ENCODE measurements around the gene TREM1. TPM values are rescaled to one million over a fixed set of nuclear protein-coding genes. Genes with fewer than 3 reads are reported as not detected.

TREM1 gene
- total and polyA plus RNA-seq, 2 donors (not counting 3 experiments of a cell fraction or from before 2014, with no cell fraction given) = not detected

DNA sequence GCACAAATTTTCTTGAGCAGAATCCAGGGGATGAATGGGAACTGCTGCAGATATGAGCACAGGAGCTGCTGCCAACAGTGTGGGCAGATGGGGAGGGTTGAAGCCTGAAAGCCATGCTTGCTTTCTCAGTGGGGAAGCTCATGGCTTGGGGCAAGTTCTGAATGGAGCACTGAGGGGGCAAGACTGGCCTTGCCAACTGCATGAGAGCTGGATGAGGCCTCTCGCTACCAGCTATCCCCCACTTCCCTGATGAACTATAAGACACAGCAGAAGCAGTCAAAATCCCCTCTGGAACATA lies 28.3 kb downstream of the TREM1 start:
- no peaks in the 10 kb centered on the region for H3K4me1 ChIP-seq (ENCODE audit: control insufficient read depth, extremely low read depth, insufficient read depth, low read length)
- no peak overlapping the region for H3K4me2 ChIP-seq (ENCODE audit: insufficient read depth, low read length)
- POLR2A ChIA-PET = no interaction called here
- FAIRE-seq (no peak), DNase-seq (ENCODE audit: low read depth, low spot score) (no peak)
- H3K4me3 ChIP-seq (replicated peaks in 1 of 3; ENCODE audit: insufficient read depth in 1 of 3, low read depth in 1 of 3, low read length in 3 of 3) = no peak overlapping the region
- CTCF ChIA-PET = interaction anchor here (1.6 kb wide), 1 partner anchor 21 kb away, joined by 3 read pairs; no protein-coding TSS in a partner anchor
- no peak overlapping the region for H2AFZ ChIP-seq (ENCODE audit: low read depth, low read length)
- H3K27ac ChIP-seq (ENCODE audit: insufficient read depth, low read depth, low read length) = no peak overlapping the region
- no TSS peak for BruUV-seq (replicated peaks)
- no peaks in the 10 kb centered on the region for H3K27me3 ChIP-seq (ENCODE audit: control insufficient read depth in 2 of 2, insufficient read depth in 2 of 2, low read length in 2 of 2)
- H4K20me1 ChIP-seq (replicated peaks; ENCODE audit: control insufficient read depth, extremely low read depth, insufficient read depth, low read length) = no peaks in the 10 kb centered on the region
- H3K9me1 ChIP-seq (replicated peaks; ENCODE audit: control insufficient read depth, extremely low read depth, insufficient read depth, low read length) = no peaks in the 10 kb centered on the region
- no peaks in the 10 kb centered on the region for H3K36me3 ChIP-seq (ENCODE audit: control insufficient read depth in 2 of 2, extremely low read depth in 1 of 2, insufficient read depth in 2 of 2, low read length in 2 of 2)
- TF ChIP-seq JUN (IDR thresholded peaks at IDR 0.05; ENCODE audit: borderline replicate concordance, insufficient read depth, insufficient read length, low read depth) (no peak), POLR2AphosphoS5 (IDR thresholded peaks at IDR 0.05; ENCODE audit: insufficient read depth, low read depth, low read length) (no peak), EZH2 (IDR thresholded peaks at IDR 0.05; ENCODE audit: borderline replicate concordance, low read depth, low read length, severe bottlenecking) (no peak), MAX (IDR thresholded peaks at IDR 0.05; ENCODE audit: insufficient read depth, insufficient read length) (no peak), GATA2 (IDR thresholded peaks at IDR 0.05; ENCODE audit: insufficient read depth, insufficient read length, low read depth, low read length) (no peak), MYC (IDR thresholded peaks at IDR 0.05; ENCODE audit: low read depth, low read length) (no peak), FOS (IDR thresholded peaks at IDR 0.05; ENCODE audit: borderline replicate concordance, insufficient read depth, low read length) (no peak), POLR2A (IDR thresholded peaks at IDR 0.05; ENCODE audit: low read depth, low read length) (no peak)
- TF ChIP-seq, protein P1, sequence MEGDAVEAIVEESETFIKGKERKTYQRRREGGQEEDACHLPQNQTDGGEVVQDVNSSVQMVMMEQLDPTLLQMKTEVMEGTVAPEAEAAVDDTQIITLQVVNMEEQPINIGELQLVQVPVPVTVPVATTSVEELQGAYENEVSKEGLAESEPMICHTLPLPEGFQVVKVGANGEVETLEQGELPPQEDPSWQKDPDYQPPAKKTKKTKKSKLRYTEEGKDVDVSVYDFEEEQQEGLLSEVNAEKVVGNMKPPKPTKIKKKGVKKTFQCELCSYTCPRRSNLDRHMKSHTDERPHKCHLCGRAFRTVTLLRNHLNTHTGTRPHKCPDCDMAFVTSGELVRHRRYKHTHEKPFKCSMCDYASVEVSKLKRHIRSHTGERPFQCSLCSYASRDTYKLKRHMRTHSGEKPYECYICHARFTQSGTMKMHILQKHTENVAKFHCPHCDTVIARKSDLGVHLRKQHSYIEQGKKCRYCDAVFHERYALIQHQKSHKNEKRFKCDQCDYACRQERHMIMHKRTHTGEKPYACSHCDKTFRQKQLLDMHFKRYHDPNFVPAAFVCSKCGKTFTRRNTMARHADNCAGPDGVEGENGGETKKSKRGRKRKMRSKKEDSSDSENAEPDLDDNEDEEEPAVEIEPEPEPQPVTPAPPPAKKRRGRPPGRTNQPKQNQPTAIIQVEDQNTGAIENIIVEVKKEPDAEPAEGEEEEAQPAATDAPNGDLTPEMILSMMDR (IDR thresholded peaks at IDR 0.05; ENCODE audit: extremely low read depth in 1 of 2, insufficient read depth in 1 of 2, low read depth in 1 of 2, low read length in 2 of 2) = no peak
- intact Hi-C loops (cut with micrococcal nuclease) = no loop called here
- no peaks in the 10 kb centered on the region for H3K9me3 ChIP-seq (replicated peaks; ENCODE audit: control insufficient read depth, insufficient read depth, low read length)
- no peaks in the 10 kb centered on the region for H3K79me2 ChIP-seq (ENCODE audit: control insufficient read depth, insufficient read depth, low read length)
- H3K9ac ChIP-seq (replicated peaks; ENCODE audit: extremely low read depth, insufficient read depth, low read length) = no peak overlapping the region
- dilution Hi-C loops (cut with MboI; ENCODE audit: extremely low pct_ligation_motif_present, low sequenced_read_pairs) = no loop called here

Data from endothelial cell of umbilical vein (primary cell).